K562 (cell line): ENCODE data around the gene SPATS2. TPM values are rescaled to one million over a fixed set of nuclear protein-coding genes. Genes with fewer than 3 reads are reported as not detected.

Source experiments
- ARNT ChIP-seq, 2 experiments: fragments of 450-650 bp; IDR thresholded peaks; 2 replicates each; pipeline ENCODE4 v1.6.1; 2016; ENCODE audit warnings: mild to moderate bottlenecking in 1 of 2
- CSDE1 ChIP-seq, 2 experiments: fragments of 450-650 bp; IDR thresholded peaks; 2 replicates each; pipeline ENCODE4 v1.6.1; 2016; ENCODE audit warnings: mild to moderate bottlenecking in 1 of 2
- EHMT2 ChIP-seq: fragments of 450-650 bp; IDR thresholded peaks from 2 replicates; pipeline ENCODE4 v1.6.1; 2018; ENCODE audit warnings: antibody characterized with exemption
- ELF1 ChIP-seq: fragments of 200-800 bp; sonication (Bioruptor generic); IDR thresholded peaks from 2 replicates; pipeline ENCODE4 v1.6.1; 2016; ENCODE audit warnings: missing genetic modification characterization, missing compliant biosample characterization
- ETV5 ChIP-seq: sonication (generic); formaldehyde crosslinking; IDR thresholded peaks from 2 replicates; pipeline ENCODE4 v1.4.0; 2020; ENCODE audit warnings: low read depth, mild to moderate bottlenecking, missing genetic modification reagents
- ETV6 ChIP-seq, 3 experiments: fragments of 150-350 bp in 1 of 3; sonication (generic) in 1 of 3; formaldehyde crosslinking in 1 of 3; IDR thresholded peaks; 2 replicates each; pipeline versions ENCODE4 v1.6.1 to v1.8.0; 2014 to 2022; ENCODE audit warnings: borderline replicate concordance in 2 of 3, low read depth in 2 of 3, antibody characterized with exemption in 1 of 3, low read length in 1 of 3, mild to moderate bottlenecking in 1 of 3, missing genetic modification reagents in 1 of 3
- FOS ChIP-seq: IDR thresholded peaks from 3 replicates; pipeline ENCODE4 v1.6.1; 2011; ENCODE audit not compliant: insufficient read length; ENCODE audit errors: extremely low read depth
- HDAC1 ChIP-seq, 2 experiments: fragments of 450-650 bp; IDR thresholded peaks; 2 replicates each; pipeline ENCODE4 v1.6.1; 2016 to 2017; ENCODE audit warnings: inconsistent platforms in 1 of 2, mild to moderate bottlenecking in 1 of 2, moderate library complexity in 1 of 2
- HSF4 ChIP-seq: fragments of 250-450 bp; sonication (Bioruptor Pico); IDR thresholded peaks from 2 replicates; pipeline ENCODE4 v2.1.2; 2022; ENCODE audit warnings: mild to moderate bottlenecking, moderate library complexity, borderline replicate concordance
- KHSRP ChIP-seq: fragments of 450-650 bp; IDR thresholded peaks from 2 replicates; pipeline ENCODE4 v1.6.1; 2017
- MTA3 ChIP-seq: fragments of 450-650 bp; formaldehyde crosslinking; IDR thresholded peaks from 2 replicates; pipeline ENCODE4 v1.6.1; 2017; ENCODE audit warnings: mild to moderate bottlenecking, borderline replicate concordance
- NEUROD1 ChIP-seq: fragments of 150-350 bp; IDR thresholded peaks from 2 replicates; pipeline ENCODE4 v1.6.1; 2014; ENCODE audit warnings: borderline replicate concordance, low read length, low read depth; ENCODE audit not compliant: partially characterized antibody
- NFXL1 ChIP-seq: fragments of 450-650 bp; formaldehyde crosslinking; IDR thresholded peaks from 2 replicates; pipeline ENCODE4 v1.4.0; 2021; ENCODE audit warnings: mild to moderate bottlenecking
- SMC3 ChIP-seq: conservative IDR thresholded peaks from 2 replicates; pipeline ENCODE4 v1.6.1; 2011; ENCODE audit warnings: low read depth, low read length, improper control_type of control experiment; ENCODE audit not compliant: insufficient read depth
- ZFP36 ChIP-seq: fragments of 150-350 bp; IDR thresholded peaks from 2 replicates; pipeline ENCODE4 v1.6.1; 2018; ENCODE audit warnings: low read length, low read depth; ENCODE audit not compliant: partially characterized antibody
- ZNF212 ChIP-seq: fragments of 450-650 bp; formaldehyde crosslinking; IDR thresholded peaks from 2 replicates; pipeline ENCODE4 v1.4.0; 2020; ENCODE audit warnings: mild to moderate bottlenecking
- ZNF3 ChIP-seq: fragments of 250-450 bp; sonication (Bioruptor Pico); IDR thresholded peaks from 2 replicates; pipeline ENCODE4 v1.5.0; 2021; ENCODE audit warnings: mild to moderate bottlenecking, moderate library complexity
- polyA plus RNA-seq, 8 experiments: library from polyadenylated mRNA; depleted of rRNA in 4 of 8; stranded (reverse) in 5 of 8; unstranded in 3 of 8; fragments of >200 nt; fragmentation: Nextera tagmentation in 2 of 8; fragmentation: Illumina TruSeq in 1 of 8; extraction: Ambion mirVana in 2 of 8; extraction: Trizol in 1 of 8; gene quantifications; 2 replicates each; pipeline versions ENCODE4 v1.2.1 to v1.2.3, GENCODE V29; 2011 to 2014; ENCODE audit warnings: inconsistent platforms in 1 of 8, missing spikeins in 1 of 8
- total RNA-seq, 7 experiments: library from RNA; depleted of rRNA in 6 of 7; stranded (reverse); fragments of >200 nt in 6 of 7; fragmentation: Illumina TruSeq in 2 of 7; extraction: Trizol in 2 of 7; gene quantifications; 2 replicates each; pipeline versions ENCODE4 v1.2.1 to v1.2.3, GENCODE V29; 2011 to 2021; ENCODE audit warnings: low replicate concordance in 1 of 7
- TF ChIP-seq, protein P1 (sequence below): fragments of 450-650 bp; IDR thresholded peaks from 2 replicates; pipeline ENCODE4 v1.6.1; 2016
- TF ChIP-seq, protein P2 (sequence below): fragments of 450-650 bp; IDR thresholded peaks from 2 replicates; pipeline ENCODE4 v1.6.1; 2018; ENCODE audit not compliant: partially characterized antibody
- TF ChIP-seq, protein P3 (sequence below): fragments of 450-650 bp; conservative IDR thresholded peaks from 2 replicates; pipeline ENCODE4 v1.6.1; 2016; ENCODE audit warnings: missing genetic modification characterization, low read depth, mild to moderate bottlenecking, control low read depth, missing compliant biosample characterization
- TF ChIP-seq, protein P4 (sequence below): fragments of 250-450 bp; sonication (Bioruptor Pico); IDR thresholded peaks from 2 replicates; pipeline ENCODE4 v1.8.0; 2022; ENCODE audit warnings: inconsistent platforms, mild to moderate bottlenecking, moderate library complexity, borderline replicate concordance

Gene SPATS2
- total and polyA plus RNA-seq, 9 of the 15 experiments (the other 6 are each of a cell fraction or from before 2014, with no cell fraction given) = 5.4 to 48.2 (median 17.5) TPM

DNA sequence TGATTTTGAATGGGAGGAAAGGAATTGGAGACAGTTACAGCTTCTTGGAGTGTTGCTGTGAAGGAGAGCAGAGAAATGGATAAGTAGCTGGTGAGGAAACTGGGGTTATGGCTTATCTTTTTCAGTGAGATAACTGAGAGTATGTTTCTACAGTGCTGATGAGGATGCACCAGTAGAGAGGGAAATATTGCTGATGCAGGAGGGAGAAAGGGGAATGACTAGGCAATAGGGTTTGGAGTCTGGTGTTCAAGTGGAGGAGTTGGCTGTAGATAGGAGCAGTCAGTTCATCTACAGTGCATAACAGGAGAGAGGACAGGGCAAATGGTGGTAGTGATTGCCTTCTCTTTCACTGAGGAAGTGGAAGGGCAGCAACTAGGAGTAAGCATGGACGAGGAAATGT is 33.0 kb downstream of the SPATS2 start (continued):
- TF ChIP-seq ZNF3 (CRISPR knock-in tag) (no peak), NEUROD1 (no peak), FOS (no peak), ETV5 (CRISPR knock-in tag) (no peak), MTA3 (peak; percentile 43; the same call in 1 of the 2 replicates), ELF1 (no peak), ZFP36 (no peak), SMC3 (no peak), ETV6 (IDR thresholded peaks at IDR 0.05; ENCODE audit: borderline replicate concordance in 1 of 2, low read depth in 2 of 2, low read length in 1 of 2) (no peak), ETV6 (CRISPR knock-in tag; IDR thresholded peaks at IDR 0.05; ENCODE audit: borderline replicate concordance) (no peak), CSDE1 (IDR thresholded peaks at IDR 0.05) (no peak), ARNT (IDR thresholded peaks at IDR 0.05) (0 out of 4 replicates have a peak, but pooled peaks of 1 of the 2 experiments have one; percentile 46), EHMT2 (peak; percentile 92), ZNF212 (CRISPR knock-in tag) (no peak), HDAC1 (IDR thresholded peaks at IDR 0.05) (peak in 1 of 2 experiments; percentile 89; a peak in 2 of 4 replicates), KHSRP (no peak), NFXL1 (no peak), HSF4 (no peak)
- TF ChIP-seq, protein P1, sequence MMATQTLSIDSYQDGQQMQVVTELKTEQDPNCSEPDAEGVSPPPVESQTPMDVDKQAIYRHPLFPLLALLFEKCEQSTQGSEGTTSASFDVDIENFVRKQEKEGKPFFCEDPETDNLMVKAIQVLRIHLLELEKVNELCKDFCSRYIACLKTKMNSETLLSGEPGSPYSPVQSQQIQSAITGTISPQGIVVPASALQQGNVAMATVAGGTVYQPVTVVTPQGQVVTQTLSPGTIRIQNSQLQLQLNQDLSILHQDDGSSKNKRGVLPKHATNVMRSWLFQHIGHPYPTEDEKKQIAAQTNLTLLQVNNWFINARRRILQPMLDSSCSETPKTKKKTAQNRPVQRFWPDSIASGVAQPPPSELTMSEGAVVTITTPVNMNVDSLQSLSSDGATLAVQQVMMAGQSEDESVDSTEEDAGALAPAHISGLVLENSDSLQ = 0 out of 2 replicates have a peak, but pooled peaks have one; percentile 47
- TF ChIP-seq, protein P2, sequence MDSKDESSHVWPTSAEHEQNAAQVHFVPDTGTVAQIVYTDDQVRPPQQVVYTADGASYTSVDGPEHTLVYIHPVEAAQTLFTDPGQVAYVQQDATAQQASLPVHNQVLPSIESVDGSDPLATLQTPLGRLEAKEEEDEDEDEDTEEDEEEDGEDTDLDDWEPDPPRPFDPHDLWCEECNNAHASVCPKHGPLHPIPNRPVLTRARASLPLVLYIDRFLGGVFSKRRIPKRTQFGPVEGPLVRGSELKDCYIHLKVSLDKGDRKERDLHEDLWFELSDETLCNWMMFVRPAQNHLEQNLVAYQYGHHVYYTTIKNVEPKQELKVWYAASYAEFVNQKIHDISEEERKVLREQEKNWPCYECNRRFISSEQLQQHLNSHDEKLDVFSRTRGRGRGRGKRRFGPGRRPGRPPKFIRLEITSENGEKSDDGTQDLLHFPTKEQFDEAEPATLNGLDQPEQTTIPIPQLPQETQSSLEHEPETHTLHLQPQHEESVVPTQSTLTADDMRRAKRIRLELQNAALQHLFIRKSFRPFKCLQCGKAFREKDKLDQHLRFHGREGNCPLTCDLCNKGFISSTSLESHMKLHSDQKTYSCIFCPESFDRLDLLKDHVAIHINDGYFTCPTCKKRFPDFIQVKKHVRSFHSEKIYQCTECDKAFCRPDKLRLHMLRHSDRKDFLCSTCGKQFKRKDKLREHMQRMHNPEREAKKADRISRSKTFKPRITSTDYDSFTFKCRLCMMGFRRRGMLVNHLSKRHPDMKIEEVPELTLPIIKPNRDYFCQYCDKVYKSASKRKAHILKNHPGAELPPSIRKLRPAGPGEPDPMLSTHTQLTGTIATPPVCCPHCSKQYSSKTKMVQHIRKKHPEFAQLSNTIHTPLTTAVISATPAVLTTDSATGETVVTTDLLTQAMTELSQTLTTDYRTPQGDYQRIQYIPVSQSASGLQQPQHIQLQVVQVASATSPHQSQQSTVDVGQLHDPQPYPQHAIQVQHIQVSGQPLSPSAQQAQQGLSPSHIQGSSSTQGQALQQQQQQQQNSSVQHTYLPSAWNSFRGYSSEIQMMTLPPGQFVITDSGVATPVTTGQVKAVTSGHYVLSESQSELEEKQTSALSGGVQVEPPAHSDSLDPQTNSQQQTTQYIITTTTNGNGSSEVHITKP = no peak
- TF ChIP-seq, protein P3, sequence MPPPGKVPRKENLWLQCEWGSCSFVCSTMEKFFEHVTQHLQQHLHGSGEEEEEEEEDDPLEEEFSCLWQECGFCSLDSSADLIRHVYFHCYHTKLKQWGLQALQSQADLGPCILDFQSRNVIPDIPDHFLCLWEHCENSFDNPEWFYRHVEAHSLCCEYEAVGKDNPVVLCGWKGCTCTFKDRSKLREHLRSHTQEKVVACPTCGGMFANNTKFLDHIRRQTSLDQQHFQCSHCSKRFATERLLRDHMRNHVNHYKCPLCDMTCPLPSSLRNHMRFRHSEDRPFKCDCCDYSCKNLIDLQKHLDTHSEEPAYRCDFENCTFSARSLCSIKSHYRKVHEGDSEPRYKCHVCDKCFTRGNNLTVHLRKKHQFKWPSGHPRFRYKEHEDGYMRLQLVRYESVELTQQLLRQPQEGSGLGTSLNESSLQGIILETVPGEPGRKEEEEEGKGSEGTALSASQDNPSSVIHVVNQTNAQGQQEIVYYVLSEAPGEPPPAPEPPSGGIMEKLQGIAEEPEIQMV (tag) = no peak
- TF ChIP-seq, protein P4, sequence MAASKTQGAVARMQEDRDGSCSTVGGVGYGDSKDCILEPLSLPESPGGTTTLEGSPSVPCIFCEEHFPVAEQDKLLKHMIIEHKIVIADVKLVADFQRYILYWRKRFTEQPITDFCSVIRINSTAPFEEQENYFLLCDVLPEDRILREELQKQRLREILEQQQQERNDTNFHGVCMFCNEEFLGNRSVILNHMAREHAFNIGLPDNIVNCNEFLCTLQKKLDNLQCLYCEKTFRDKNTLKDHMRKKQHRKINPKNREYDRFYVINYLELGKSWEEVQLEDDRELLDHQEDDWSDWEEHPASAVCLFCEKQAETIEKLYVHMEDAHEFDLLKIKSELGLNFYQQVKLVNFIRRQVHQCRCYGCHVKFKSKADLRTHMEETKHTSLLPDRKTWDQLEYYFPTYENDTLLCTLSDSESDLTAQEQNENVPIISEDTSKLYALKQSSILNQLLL (CRISPR knock-in tag) = no peak
